A549 (cell line): ENCODE data around the gene CD160. TPM values are rescaled to one million over a fixed set of nuclear protein-coding genes. Genes with fewer than 3 reads are reported as not detected.

Source experiments
- ATAC-seq, 2 experiments: fragments of 200-7000 bp in 1 of 2; fragments of >200 bp in 1 of 2; cut with Nextera tagmentation in 1 of 2; cut with Tn5 transposase in 1 of 2; 3 replicates each; pipeline versions ENCODE4 v1.8.0 to v1.9.1; 2018 to 2020; ENCODE audit warnings: mild to moderate bottlenecking in 1 of 2, moderate library complexity in 1 of 2
- CTCF ChIA-PET: fragments of 300-600 bp; sonication (Branson Sonifier 250); formaldehyde crosslinking; extraction: SDS; loops from one replicate; lab custom pipeline; 2021; ENCODE audit warnings: antibody characterized with exemption, inconsistent platforms; lab: Yijun Ruan, JAX
- POLR2A ChIA-PET: fragments of 350-600 bp; formaldehyde crosslinking; extraction: SDS; loops from one replicate; lab custom pipeline; 2021; ENCODE audit warnings: antibody characterized with exemption, inconsistent platforms; lab: Yijun Ruan, JAX
- DNase-seq, 2 experiments: peaks; one replicate each; pipeline versions ENCODE4 v3.0.0 to v3.0.0-alpha.2; 2011 to 2016; ENCODE audit warnings: low read depth in 1 of 2, low spot score in 1 of 2
- FAIRE-seq: peaks from 2 replicates; lab custom pipeline; 2011; peaks lifted over from hg19 to GRCh38; lab: Jason Lieb, UNC
- H3K27ac ChIP-seq, 2 experiments: fragments of >200 bp; sonication (Bioruptor Twin); formaldehyde crosslinking; 3 replicates each; pipeline ENCODE4 v1.5.1; 2016 to 2017
- H3K4me1 ChIP-seq: fragments of >200 bp; sonication (Bioruptor Twin); formaldehyde crosslinking; 3 replicates; pipeline ENCODE4 v1.6.1; 2016
- H3K4me2 ChIP-seq: fragments of >200 bp; sonication (Bioruptor Twin); formaldehyde crosslinking; 3 replicates; pipeline ENCODE4 v1.6.1; 2016
- H3K4me3 ChIP-seq: fragments of >200 bp; sonication (Bioruptor Twin); formaldehyde crosslinking; 3 replicates; pipeline ENCODE4 v1.5.1; 2016
- H3K9me3 ChIP-seq: fragments of >200 bp; sonication (Bioruptor Twin); formaldehyde crosslinking; 3 replicates; pipeline ENCODE4 v1.6.1; 2016
- BCL3 ChIP-seq: fragments of >200 bp; sonication (Bioruptor Twin); formaldehyde crosslinking; IDR thresholded peaks from 3 replicates; pipeline ENCODE4 v1.6.1; 2016
- CBX8 ChIP-seq: fragments of 200-600 bp; sonication (generic); IDR thresholded peaks from 2 replicates; pipeline ENCODE4 v1.6.1; 2016
- CEBPB ChIP-seq, 2 experiments: fragments of >200 bp in 1 of 2; sonication (Bioruptor Twin) in 1 of 2; formaldehyde crosslinking in 1 of 2; IDR thresholded peaks; 2 replicates each; pipeline ENCODE4 v1.6.1; 2012 to 2016
- EHF ChIP-seq: fragments of 250-450 bp; sonication (Bioruptor Pico); IDR thresholded peaks from 2 replicates; pipeline ENCODE4 v1.5.0; 2020; ENCODE audit warnings: mild to moderate bottlenecking
- FOSL2 ChIP-seq, 2 experiments: fragments of 450-650 bp in 1 of 2; fragments of >200 bp in 1 of 2; sonication (Bioruptor Twin) in 1 of 2; formaldehyde crosslinking; IDR thresholded peaks; 2 replicates each; pipeline versions ENCODE4 v1.5.0 to v1.6.1; 2016 to 2020; ENCODE audit warnings: mild to moderate bottlenecking in 1 of 2, moderate library complexity in 1 of 2
- GATA3 ChIP-seq: IDR thresholded peaks from 2 replicates; pipeline ENCODE4 v1.6.1; 2012; ENCODE audit warnings: borderline replicate concordance
- HDAC2 ChIP-seq: fragments of 200-600 bp; sonication (generic); IDR thresholded peaks from 2 replicates; pipeline ENCODE4 v1.6.1; 2016
- HEYL ChIP-seq: fragments of 250-450 bp; sonication (Bioruptor Pico); IDR thresholded peaks from 2 replicates; pipeline ENCODE4 v1.8.0; 2021; ENCODE audit warnings: mild to moderate bottlenecking, moderate library complexity
- JUN ChIP-seq, 2 experiments: fragments of >200 bp; sonication (Bioruptor Twin); formaldehyde crosslinking; IDR thresholded peaks; 2 replicates in 1 of 2; 3 replicates in 1 of 2; pipeline ENCODE4 v1.6.1; 2016 to 2017
- JUNB ChIP-seq: fragments of >200 bp; sonication (Bioruptor Twin); formaldehyde crosslinking; IDR thresholded peaks from 2 replicates; pipeline ENCODE4 v1.6.1; 2016
- KDM1A ChIP-seq: fragments of 200-600 bp; sonication (generic); IDR thresholded peaks from 2 replicates; pipeline ENCODE4 v1.6.1; 2016; ENCODE audit warnings: low read depth, mild to moderate bottlenecking
- MAX ChIP-seq: IDR thresholded peaks from 2 replicates; pipeline ENCODE4 v1.6.1; 2012
- MAZ ChIP-seq: fragments of 150-350 bp; IDR thresholded peaks from 2 replicates; pipeline ENCODE4 v1.6.1; 2014; ENCODE audit warnings: antibody characterized with exemption, low read depth, low read length, borderline replicate concordance
- NFE2L2 ChIP-seq: fragments of 150-350 bp; conservative IDR thresholded peaks from 2 replicates; pipeline ENCODE4 v1.6.1; 2014; ENCODE audit warnings: low read length
- PBX3 ChIP-seq: IDR thresholded peaks from 2 replicates; pipeline ENCODE4 v1.6.1; 2012
- PHF8 ChIP-seq: fragments of 200-600 bp; sonication (generic); IDR thresholded peaks from 2 replicates; pipeline ENCODE4 v1.6.1; 2016; ENCODE audit warnings: low read depth, mild to moderate bottlenecking, antibody characterized with exemption, moderate library complexity, borderline replicate concordance
- RAD21 ChIP-seq, 2 experiments: fragments of >200 bp in 1 of 2; sonication (Bioruptor Twin) in 1 of 2; formaldehyde crosslinking in 1 of 2; IDR thresholded peaks in 1 of 2; conservative IDR thresholded peaks in 1 of 2; 2 replicates in 1 of 2; 3 replicates in 1 of 2; pipeline ENCODE4 v1.6.1; 2012 to 2018; ENCODE audit warnings: inconsistent platforms in 1 of 2
- RARB ChIP-seq: fragments of 250-450 bp; sonication (Bioruptor Pico); IDR thresholded peaks from 2 replicates; pipeline ENCODE4 v1.8.0; 2021; ENCODE audit warnings: mild to moderate bottlenecking, moderate library complexity
- RNF2 ChIP-seq: fragments of 200-600 bp; sonication (generic); IDR thresholded peaks from 2 replicates; pipeline ENCODE4 v1.6.1; 2016; ENCODE audit warnings: low read depth, mild to moderate bottlenecking, antibody characterized with exemption, moderate library complexity, borderline replicate concordance
- SREBF2 ChIP-seq: fragments of 450-650 bp; IDR thresholded peaks from 2 replicates; pipeline ENCODE4 v1.6.1; 2014; ENCODE audit warnings: mild to moderate bottlenecking, moderate library complexity
- TFCP2L1 ChIP-seq: fragments of 250-450 bp; sonication (Bioruptor Pico); IDR thresholded peaks from 2 replicates; pipeline ENCODE4 v1.5.0; 2021; ENCODE audit warnings: mild to moderate bottlenecking
- TP53 ChIP-seq: fragments of 250-450 bp; sonication (Bioruptor Pico); IDR thresholded peaks from 2 replicates; pipeline ENCODE4 v1.5.0; 2021; ENCODE audit warnings: mild to moderate bottlenecking, moderate library complexity
- ZNF302 ChIP-seq: fragments of 250-450 bp; sonication (Bioruptor Pico); IDR thresholded peaks from 2 replicates; pipeline ENCODE4 v1.9.0; 2021; ENCODE audit warnings: inconsistent platforms, mild to moderate bottlenecking, moderate library complexity
- WGBS: methylation state at CpG from one replicate; pipeline ENCODE4 v1.1.6; 2017; ENCODE audit errors: missing lambda C conversion rate; 5-methylcytosine and 5-hydroxymethylcytosine counted together
- polyA plus RNA-seq, 4 experiments: library from polyadenylated mRNA; depleted of rRNA in 3 of 4; stranded (reverse); fragments of >200 nt; fragmentation: RNase III in 1 of 4; extraction: RNeasy Plus Mini Kit Qiagen cat#74134 plus additional on column Dnase treatment in 1 of 4; gene quantifications; 2 replicates in 3 of 4; 3 replicates in 1 of 4; pipeline ENCODE4 v1.2.3, GENCODE V29; 2011 to 2017

CD160 gene
- polyA plus RNA-seq, 2 of the 4 experiments (the other 2 are of a cell fraction): 0.05 TPM; not detected in 1

- peak overlapping the region; percentile 41 to 78; a peak in 5 of 6 replicates for H3K27ac ChIP-seq
Observed at GRCh38 chr1:145705622-145706021, 13.7 kb upstream of the CD160 start.

GRCh38 chr1:145706086-145706664, 13.1 kb upstream of the CD160 start:
- Histone ChIP-seq H3K4me3 (no peak overlapping the region), H3K4me1 (peaks cover 40% of the 10 kb centered on the region), H3K27ac (peak overlapping the region; percentile 56 to 78; a peak in 5 of 6 replicates)

More at GRCh38 chr1:145705622-145706021, 13.7 kb upstream of the CD160 start:
- no peak for ATAC-seq
- no peak for DNase-seq
- no peak overlapping the region for H3K4me3 ChIP-seq
- ChIA-PET POLR2A (no interaction called here), CTCF (interaction anchor here (5.6 kb wide), 1 partner anchor 16 kb away, joined by 35 read pairs; no protein-coding TSS in a partner anchor)
- H3K9me3 ChIP-seq: no peaks in the 10 kb centered on the region
- peak overlapping the region; percentile 48 for H3K4me2 ChIP-seq
- no peak for FAIRE-seq
- TF ChIP-seq SREBF2 (no peak), CEBPB (IDR thresholded peaks at IDR 0.05) (peak in 1 of 2 experiments; percentile 39; a peak in 1 of 4 replicates)
- TF ChIP-seq, all 56 proteins: peak for 1
- peaks cover 34% of the 10 kb centered on the region for H3K4me1 ChIP-seq
- WGBS: 73% methylated on average over 7 of the region's 7 CpGs

GRCh38 chr1:145707183-145707867, 12.0 kb upstream of the CD160 start, which contains the start of gene PDZK1:
TSS of gene PDZK1 (minus strand) at chr1:145707368. CDS start at chr1:145688021, 19,347 bp downstream.
- no peak for TF ChIP-seq MAZ
- no peak for TF ChIP-seq JUN (IDR thresholded peaks at IDR 0.05)
- no peak for TF ChIP-seq CBX8
- no peak for TF ChIP-seq PBX3
- no peak for TF ChIP-seq PHF8
- peaks cover 51% of the 10 kb centered on the region for H3K4me1 ChIP-seq
- DNase-seq: no peak
- WGBS: 75% methylated on average over 9 of the region's 9 CpGs
- no peak within 1 kb of the TSS for H3K4me3 ChIP-seq
- H3K27ac ChIP-seq: peak within 1 kb of the TSS; percentile 56 to 78
- peak within 1 kb of the TSS; percentile 48 for H3K4me2 ChIP-seq
- no peak; a peak in 1 of 6 replicates for ATAC-seq
- ChIA-PET CTCF (interaction anchor here (0.9 to 5.6 kb wide), 2 partner anchors 14 to 31 kb away, joined by 3 to 35 read pairs; no protein-coding TSS in a partner anchor), POLR2A (no interaction called here)
- H3K9me3 ChIP-seq: no peaks in the 10 kb centered on the region
- FAIRE-seq: no peak

More at GRCh38 chr1:145706086-145706664, 13.1 kb upstream of the CD160 start:
- no peaks in the 10 kb centered on the region for H3K9me3 ChIP-seq
- DNase-seq (peak; percentile 55 to 84), ATAC-seq (peak; percentile 79 to 81), FAIRE-seq (no peak)
- ChIA-PET CTCF (interaction anchor here (0.9 to 5.6 kb wide), 2 partner anchors 15 to 32 kb away, joined by 3 to 35 read pairs; no protein-coding TSS in a partner anchor), POLR2A (no interaction called here)
- H3K4me2 ChIP-seq: peak overlapping the region; percentile 48
- WGBS: 0% methylated on average over 2 of the region's 2 CpGs
- TF ChIP-seq TFCP2L1 (CRISPR knock-in tag) (no peak), EHF (CRISPR knock-in tag) (no peak), MAX (peak; percentile 58), JUNB (0 out of 2 replicates have a peak, but pooled peaks have one; percentile 18), FOSL2 (IDR thresholded peaks at IDR 0.05) (peak; percentile 48; the same call in 1 of the 2 replicates), FOSL2 (CRISPR knock-in tag; IDR thresholded peaks at IDR 0.05) (peak; percentile 79), GATA3 (peak; percentile 71; the same call in 1 of the 2 replicates)
- TF ChIP-seq, all 56 proteins: peak for 4

GRCh38 chr1:145708063-145708462, 11.2 kb upstream of the CD160 start:
- Histone ChIP-seq H3K9me3 (no peaks in the 10 kb centered on the region), H3K27ac (peak overlapping the region; percentile 56 to 78; a peak in 5 of 6 replicates), H3K4me2 (no peak overlapping the region), H3K4me1 (peaks cover 53% of the 10 kb centered on the region), H3K4me3 (no peak overlapping the region)
- ChIA-PET POLR2A (no interaction called here), CTCF (interaction anchor here (1.9 to 2.1 kb wide), 2 partner anchors 12 to 14 kb away, joined by 9 to 11 read pairs; no protein-coding TSS in a partner anchor)
- no peak for DNase-seq
- no peak for FAIRE-seq
- TF ChIP-seq ZNF302 (no peak), HEYL (CRISPR knock-in tag) (no peak), TFCP2L1 (CRISPR knock-in tag) (no peak), HDAC2 (no peak), NFE2L2 (no peak), RARB (CRISPR knock-in tag) (no peak), RAD21 (conservative IDR thresholded peaks at IDR 0.05 in 1 of 2, IDR thresholded peaks at IDR 0.05 in 1 of 2) (no peak), BCL3 (no peak), RNF2 (no peak), KDM1A (no peak), TP53 (no peak), JUN (IDR thresholded peaks at IDR 0.05) (no peak), EHF (CRISPR knock-in tag) (no peak)
- no peak for ATAC-seq
- 70% methylated on average over 7 of the region's 7 CpGs for WGBS
